Activated CD4-positive, CD25-positive, alpha-beta regulatory T cell treated with anti-CD3 and anti-CD28 coated beads, Interleukin-2, amount 50 U/mL, for 72 hours (primary cell): ENCODE data around the gene HS2ST1.
A peak's percentile ranks its signal among the peaks of the same experiment; 100 is the strongest.
"Not testable (repeated sequence)": the region's sequence is repeated elsewhere in the genome, so short reads cannot be mapped to it uniquely, and the experiment has no call there.

Experiments used
- DNase-seq: peaks from one replicate; pipeline ENCODE4 v3.0.0; 2021

HS2ST1 gene

DNA sequence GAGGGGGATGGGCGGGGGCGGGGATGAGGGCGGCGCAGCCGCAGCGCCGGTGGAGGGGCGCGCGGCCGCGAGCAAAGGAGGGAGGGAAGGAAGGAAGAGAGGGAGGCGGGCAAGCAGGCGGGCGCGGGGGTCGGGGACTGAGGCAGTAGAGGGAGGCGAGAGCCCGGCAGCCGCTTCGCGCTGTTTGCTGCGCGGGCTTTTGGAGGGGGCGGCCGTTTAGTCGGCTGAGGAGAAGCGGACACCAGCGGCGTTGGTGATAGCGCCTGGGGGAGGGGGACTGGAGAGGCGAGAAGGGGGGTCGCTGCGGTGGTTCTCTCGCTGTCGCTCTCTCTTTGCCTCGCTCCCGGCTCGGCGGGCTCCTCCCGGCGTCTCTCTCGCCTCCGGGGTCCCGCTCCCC is at the start of gene HS2ST1:
TSS of gene HS2ST1 (plus strand) at position 35 of the 397 bp plus-strand sequence.
- DNase-seq: no peak

DNA sequence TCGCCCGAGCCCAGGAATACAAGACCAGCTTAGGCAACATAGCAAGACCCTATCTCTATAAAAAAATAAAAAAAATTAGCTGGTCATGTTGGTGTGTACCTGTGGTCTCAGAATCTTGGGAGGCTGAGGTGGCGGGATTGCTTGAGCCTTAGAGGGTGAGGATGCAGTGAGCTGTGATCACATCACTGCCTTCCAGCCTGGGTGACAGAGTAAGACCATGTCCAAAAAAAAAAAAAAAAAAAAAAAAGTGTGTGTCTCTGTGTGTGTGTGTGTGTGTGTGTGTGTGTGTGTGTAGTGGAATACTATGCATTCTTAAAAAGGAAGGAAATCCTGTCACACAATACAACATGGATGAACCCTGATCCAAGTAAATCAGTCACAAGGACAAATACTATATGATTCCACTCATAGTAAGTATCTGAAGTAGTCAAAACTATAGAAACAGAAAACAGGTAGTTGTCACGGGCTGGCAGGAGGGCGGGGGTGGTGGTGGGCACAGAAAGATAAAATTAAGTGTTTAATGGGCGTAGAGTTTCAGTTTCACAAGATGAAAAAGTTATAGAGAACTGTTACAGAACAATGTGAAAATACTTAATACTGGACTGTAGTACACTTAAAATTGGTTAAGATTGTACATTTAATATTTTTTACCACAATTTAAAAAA is 48.3 kb upstream of the HS2ST1 start:
- no peak for DNase-seq

DNA sequence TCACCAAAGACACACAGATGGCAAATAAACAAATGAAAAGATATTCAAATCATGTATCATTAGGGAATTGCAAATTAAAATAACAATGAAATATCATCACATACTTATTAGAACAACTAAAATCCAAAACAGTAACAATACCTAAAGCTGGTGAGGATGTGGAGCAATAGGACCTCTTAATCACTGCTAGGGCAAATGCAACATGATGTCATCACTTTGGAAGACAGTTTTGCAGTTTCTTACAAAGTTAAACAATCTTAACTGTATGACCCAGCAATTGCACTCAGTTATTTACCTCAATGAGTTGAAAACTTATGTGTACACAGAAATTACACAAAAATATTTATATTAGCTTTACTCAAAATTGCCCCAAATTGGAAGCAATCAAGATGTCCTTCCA is 47.8 kb upstream of the HS2ST1 start:
- DNase-seq: no peak

DNA sequence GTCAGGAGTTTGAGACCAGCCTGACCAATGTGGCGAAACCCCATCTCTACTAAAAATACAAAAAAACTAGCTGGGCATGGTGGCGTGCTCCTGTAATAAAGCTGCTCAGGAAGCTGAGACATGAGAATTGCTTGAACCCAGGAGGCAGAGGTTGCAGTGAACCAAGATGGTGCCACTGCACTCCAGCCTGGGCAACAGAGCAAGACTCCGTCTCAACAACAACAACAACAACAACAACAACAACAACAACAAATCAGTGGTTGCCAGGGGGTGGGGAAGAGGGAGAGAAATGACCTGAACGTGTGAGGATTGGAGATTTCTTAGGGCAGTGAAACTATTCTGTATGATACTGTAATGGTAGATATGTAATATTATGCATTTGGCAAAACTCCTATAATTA is 47.2 kb upstream of the HS2ST1 start:
- DNase-seq: not testable (repeated sequence)

DNA sequence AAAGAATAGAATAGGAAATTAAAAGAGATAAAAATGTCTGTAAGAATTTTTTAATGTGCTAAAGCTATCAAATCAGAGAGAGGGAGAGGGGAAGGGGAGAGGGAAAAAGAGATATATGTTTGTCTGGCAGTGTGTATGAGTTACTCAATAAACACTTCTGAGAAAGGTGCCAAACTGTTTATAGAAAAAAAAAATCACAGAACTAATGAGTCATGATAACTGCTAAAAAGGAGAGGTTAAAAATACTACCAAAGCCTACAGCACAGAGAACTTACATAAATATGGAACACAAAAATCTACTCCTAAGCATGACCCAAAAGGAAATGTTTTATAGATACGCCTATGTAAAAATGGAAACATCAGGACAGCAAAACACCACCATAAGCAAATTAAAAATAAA is 46.0 kb upstream of the HS2ST1 start:
- DNase-seq: no peak

DNA sequence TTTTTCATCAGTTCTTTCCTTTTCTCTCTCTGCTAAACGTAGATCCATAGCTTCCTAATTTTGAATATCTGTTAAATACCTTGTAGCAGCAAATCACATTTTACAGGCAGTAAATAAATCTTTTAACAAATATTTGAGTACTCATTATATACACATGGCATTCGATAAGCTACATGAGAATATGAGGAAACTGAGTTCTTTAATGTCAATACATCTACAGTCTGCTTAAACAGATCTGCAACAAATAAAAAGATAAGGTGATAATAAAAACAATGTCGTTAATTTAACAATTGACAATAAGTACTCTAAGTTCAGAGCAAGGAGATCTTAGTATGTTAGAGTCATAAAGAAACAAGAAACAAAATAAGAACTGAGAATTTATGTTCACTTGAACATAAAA is 43.4 kb upstream of the HS2ST1 start:
- no peak for DNase-seq

DNA sequence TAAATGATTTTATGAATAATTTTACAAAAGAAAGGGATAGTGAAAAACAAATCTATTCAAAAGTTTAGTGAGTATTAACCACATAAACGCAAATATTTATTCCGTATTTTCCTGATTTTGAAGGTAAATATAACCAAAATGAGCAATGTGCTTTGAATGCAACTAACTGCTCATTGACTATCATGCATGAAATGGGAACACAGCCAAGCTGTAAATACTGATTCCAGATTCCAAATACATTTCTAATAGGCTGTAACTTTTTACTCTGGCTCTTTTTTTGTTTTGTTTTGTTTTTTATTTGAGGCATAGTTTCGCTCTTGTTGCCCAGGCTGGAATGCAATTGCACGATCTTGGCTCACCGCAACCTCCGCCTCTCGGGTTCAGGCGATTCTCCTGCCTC is 42.3 kb upstream of the HS2ST1 start:
- no peak for DNase-seq

DNA sequence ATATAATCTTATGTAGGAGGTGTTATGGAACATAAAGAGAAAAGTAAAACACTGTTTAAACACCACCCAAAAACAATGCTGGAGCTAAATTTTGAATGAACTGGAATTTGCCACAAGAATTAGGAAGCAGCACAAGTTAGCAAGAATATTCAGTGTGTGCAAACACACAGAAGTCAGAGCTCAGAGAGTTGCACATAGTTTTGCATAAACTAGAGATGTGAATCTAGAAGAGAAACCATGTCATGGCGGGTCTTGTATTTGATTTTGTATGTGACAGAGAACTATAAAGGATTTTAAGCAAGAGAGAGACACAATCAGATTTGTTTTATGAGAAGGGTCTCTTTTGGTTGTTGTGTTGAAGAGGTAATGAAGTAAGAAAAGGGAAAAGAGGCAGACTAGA is 38.7 kb upstream of the HS2ST1 start:
- no peak for DNase-seq

DNA sequence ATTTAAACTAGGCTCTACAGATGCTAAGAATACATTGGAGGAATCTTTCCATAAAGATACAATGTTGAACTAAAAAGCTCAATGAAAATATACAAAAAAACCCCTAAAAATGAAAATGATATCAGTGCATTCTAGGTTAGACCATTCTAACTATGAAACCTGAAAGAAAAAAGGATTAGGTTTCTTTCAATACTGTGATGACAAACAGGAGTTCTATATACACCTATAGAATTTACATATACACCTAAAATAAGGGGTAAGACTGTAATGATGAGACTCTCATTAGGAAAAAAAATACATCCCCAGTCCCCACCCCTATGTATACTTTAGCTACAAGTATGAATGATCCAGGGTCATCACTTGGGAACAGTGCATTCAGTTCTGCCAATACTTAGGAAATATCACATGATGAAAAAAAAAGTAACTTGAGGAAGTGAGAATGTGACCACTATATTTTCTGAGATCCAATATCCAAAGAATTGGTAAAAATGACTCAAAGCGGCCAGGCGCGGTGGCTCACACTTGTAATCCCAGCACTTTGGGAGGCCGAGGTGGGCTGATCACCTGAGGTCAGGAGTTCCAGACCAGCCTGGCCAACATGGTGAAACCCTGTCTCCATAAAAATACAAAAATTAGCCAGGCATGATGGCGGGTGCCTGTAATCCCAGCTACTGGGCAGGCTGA is 26.8 kb upstream of the HS2ST1 start:
- DNase-seq: no peak

DNA sequence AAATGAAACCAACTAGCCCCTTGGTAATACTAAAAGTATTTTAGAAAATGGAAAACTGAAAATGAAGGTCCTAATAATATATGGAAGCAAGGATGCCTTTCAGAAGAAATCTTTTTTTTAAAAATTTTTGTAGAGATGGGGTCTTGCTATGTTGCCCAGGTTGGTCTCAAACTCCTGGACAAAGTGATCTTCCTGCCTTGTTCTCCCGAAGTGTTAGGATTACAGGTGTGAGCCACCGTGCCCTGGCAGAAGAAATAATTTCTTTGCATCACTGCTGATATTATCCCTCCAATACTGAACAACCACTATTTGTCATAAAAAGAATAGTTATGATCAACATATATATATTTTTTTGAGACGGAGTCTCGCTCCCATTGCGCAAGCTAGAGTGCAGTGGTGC is 26.1 kb upstream of the HS2ST1 start:
- no peak for DNase-seq

DNA sequence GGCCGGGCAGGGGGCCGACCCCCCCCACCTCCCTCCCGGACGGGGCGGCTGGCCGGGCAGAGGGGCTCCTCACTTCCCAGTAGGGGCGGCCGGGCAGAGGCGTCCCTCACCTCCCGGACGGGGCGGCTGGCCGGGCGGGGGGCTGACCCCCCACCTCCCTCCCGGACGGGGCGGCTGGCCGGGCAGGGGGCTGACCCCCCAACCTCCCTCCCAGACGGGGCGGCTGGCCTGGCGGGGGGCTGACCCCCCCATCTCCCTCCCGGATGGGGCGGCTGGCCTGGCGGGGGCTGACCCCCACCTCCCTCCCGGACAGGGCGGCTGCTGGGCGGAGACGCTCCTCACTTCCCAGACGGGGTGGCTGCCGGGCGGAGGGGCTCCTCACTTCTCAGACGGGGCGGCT is 15.0 kb upstream of the HS2ST1 start:
- DNase-seq: not testable (repeated sequence)

DNA sequence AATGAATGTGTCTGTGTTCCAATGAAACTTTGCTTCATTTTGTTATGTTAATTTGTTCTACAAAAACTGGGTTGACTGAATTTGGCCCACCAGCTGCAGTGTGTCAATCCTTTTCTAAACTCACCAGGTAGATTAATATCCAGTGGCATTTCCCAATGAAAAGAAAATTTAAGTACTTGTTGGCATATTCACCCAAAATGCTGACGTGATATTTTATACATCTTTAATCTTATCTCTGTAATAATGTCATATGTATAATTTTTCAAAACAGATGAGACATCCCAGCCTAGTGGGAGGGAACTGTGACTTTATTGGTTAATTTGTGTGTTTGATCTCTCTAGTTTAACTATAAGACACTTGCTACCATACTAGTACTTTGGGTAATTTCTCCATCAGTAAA is 8.6 kb upstream of the HS2ST1 start:
- DNase-seq: no peak

DNA sequence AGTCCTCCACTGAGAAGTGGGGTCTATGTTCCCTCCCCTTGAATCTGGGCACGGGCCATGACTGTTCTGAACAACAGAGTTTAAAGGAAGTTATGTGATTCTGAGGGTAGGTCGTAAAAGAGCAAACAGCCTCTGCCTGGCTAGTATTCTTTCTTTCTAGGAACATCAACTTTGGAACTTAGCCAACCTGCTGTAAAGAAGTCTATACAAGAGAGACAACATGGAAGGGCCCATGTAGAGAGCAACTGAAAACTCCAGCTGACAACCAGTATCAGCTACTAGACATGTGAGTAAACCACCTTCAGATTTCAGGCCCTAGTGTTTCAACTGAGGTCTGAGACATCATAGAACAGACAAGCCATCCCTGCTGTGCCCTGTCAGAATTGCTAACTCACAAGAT is 8.0 kb upstream of the HS2ST1 start:
- DNase-seq: no peak

DNA sequence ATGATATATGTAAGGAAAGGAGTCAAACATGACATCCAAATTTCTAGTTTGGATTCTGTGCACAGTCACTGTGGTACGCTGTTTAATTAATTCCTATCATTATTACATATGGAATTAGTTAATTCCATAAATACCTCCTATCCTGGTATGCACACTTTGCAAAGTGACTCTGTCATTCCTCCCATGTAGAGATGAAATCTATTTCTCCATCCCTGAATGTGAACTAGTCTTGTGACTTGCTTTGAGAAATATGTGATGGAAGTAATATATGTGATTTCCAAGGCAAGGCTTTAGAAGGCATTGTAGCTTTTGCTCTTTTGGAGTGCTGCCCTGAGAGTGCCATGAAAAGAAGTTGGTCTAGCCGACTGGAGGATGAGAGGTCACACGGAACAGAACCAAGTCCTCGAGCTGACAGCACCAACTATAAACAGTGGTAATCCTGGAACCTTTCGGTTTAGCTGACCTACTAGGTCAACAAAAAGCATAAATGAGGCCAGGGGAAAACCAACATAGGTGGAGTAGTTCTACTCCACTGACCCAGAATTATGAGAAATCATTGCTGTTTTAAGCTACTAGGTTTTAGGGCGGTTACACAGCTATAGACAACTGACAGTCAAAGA is 2.0 kb upstream of the HS2ST1 start:
- no peak for DNase-seq

DNA sequence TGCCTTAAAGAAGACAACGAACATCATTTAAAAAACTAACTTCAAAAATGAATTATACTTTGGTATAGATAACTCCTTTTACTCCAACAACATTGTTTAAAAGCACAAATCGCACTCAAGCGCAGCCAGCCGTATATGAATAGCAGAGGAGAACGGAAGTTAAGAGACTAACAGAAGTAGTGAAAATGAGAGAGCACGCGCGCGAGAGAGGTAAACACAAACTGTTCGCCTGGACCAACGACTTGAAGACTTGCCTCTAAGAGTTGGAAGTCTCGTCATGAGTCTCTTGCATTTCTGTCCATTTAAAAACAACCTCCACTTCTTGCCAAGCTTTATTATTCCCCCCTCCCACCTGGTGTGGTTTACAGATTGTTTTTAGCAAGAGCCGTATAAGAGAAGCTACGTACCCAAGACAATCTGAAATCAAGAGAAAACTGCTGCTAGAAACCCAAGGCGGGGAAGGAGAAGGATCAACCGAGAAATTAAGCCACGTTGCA is 988 bp upstream of the HS2ST1 start:
- DNase-seq: peak; percentile 40

DNA sequence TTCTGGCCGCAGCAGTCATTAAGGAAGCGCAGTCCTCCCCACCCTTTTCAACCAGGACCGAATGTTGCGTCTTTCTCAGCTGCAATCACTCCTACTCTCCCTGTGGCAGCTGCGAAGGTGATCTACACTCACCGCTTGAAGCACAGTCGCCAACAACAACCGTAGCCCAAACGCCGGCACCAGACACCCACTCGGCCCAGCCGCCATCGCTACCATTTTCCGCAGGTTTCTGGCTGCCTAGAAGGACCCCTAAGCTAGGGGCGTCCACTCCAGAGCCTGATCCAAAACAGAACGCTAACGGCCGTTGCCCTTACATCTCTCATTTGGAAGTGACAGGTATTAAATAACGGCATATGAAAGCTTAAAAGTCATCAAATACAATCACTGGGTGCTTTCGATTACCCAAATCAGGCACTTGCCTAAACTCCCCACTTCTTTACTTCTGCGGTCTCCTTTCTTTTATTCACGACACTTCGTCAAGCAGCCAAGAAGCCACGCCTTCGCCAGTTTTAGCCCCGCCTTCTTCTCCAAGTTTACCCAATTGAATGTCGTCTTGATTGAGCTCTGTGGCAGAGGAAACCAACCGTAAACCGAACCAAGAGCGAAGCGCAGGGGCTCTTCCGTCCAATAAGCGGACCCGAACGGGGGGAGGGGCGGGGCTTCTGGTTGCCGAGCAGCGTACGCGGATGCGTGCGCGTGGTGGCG is 387 bp upstream of the HS2ST1 start, which contains the start of gene SELENOF:
TSS of gene SELENOF (minus strand) at position 231 of the 705 bp plus-strand sequence. CDS start at position 216, 15 bp downstream.
- DNase-seq: peak; percentile 97

DNA sequence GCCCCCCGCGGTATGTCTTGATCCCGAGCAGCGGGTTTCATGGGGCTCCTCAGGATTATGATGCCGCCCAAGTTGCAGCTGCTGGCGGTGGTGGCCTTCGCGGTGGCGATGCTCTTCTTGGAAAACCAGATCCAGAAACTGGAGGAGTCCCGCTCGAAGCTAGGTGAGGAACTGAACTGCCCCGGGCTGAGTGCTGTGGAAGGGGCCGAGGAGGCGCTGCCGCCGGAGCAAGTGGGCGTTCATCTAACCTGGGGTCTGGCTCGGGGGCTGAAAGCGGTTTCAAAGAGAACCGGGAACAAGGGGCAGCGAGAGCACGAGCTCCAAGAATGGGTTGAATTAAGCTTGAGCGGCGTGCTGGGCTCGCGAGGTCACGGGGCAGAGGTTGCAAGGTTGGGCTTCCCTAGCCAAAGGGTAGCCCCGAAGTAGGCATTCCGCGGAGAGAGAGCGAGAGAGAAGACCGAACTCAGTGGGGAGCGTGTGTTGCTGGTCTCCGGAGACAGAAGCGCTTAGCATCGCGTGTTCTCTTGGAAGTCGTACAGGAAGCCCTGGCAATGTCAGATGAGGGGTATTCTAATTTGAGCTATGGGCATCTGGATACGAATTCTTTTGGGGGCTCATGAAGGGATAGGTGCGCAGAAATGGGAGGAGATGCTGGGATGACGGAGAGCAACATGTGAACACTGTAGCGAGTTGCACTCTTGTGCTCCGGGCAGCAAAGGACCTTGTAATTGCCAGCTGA is 732 bp downstream of the HS2ST1 start:
- peak; percentile 49 for DNase-seq

DNA sequence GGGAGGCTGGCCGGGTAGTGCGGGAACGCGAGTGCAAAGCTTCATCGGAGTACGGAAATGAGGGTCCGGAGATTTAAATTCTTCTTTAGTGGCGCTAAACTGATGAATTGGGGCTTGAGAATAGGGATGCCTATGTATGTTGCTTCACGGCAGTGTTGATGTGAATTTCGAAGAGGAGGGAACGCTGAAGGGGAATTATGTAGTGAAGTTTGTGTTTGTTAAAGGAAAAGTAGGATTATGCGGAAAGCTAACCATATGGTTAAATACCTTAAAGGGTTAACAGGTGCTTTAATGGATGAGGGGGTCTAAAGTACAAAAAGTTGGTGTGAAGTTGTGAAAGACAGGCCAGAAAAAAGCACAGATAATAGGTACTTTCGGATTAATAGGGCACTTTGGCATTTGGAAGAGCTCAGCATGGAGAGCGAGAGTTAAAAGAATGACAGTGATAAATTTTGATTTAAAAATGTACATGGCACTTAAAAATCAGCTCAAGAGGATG is 1.4 kb downstream of the HS2ST1 start:
- no peak for DNase-seq

DNA sequence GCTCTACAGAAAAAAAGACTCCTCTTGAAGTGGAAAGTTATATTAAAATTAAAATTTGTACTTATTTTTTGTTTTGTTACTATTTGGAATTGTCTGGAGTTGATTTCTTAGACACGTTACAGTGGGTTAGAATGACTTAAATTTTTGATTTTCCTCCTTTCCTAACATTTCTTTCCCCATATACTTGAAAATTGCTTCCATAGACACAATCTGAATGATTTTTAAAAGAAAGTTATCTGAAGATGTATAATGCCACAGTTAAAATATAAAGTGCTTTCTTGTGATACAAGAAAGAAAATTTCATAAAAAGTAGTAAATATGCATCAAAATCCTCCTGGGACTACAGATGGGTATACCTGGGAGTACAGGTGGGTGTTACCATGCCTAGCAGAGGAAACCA is 2.3 kb downstream of the HS2ST1 start:
- no peak for DNase-seq

DNA sequence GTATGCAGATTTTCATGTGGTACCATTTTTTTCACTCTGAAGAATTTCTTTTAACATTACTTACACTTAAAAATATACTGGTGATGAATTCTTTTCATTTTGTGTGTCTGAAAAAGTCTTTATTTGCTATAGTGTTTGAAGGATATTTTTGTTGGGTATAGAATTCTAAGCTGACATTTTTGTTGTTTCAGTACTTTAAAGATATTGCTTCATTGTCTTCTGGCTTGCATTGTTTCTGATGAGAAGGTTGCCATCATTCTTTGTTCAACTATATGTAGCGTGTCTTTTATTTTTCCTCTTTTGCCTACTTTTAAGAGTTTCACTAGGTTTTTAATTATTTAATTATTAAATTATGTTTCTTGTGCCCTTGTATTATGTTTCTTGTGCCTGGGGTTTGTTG is 8.0 kb downstream of the HS2ST1 start:
- DNase-seq: no peak

DNA sequence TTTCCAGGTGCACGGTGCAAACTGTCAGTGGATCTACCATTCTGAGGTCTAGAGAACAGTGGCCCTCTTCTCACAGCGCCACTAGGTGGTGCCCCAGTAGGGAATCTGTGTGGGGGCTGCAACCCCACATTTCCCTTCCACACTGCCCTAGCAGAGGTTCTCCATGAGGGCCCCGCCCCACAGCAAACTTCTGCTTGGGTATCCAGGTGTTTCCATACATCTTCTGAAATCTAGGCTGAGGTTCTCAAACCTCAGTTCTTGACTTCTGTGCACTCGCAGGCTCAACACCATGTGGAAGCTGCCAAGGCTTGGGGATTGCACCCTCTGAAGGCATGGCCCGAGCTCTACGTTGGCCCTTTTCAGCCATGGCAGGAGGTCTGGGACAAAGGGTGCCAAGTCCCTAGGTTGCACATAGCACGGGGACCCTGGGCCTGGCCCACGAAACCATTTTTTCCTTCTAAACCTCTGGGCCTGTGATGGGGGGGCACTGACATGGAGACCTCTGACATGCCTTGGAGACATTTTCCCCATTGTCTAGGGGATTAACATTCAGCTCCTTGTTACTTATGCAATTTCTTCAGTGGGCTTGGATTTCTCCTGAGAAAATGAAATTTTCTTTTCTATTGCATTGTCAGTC is 10.0 kb downstream of the HS2ST1 start:
- no peak for DNase-seq

DNA sequence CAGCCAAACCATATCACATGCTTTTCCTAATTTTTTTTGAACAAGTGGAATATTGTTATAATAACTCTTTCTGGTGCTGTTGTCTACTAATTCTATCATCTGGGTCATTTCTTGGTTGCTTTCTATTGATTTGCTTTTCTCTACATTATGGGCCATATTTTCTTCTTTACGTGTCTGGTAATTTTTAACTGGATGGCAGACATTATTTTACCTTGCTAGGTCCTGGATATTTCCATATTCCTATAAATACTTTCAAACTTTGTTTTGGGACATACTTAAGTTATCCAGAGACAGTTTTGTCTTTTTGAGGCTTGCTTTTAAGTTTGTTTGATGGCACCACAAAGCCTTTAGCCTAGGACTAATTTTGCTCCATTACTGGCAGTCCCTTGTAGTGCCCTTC is 11.3 kb downstream of the HS2ST1 start:
- no peak for DNase-seq
